ENCODE data around the gene CD180. TPM values are rescaled to one million over a fixed set of nuclear protein-coding genes. Genes with fewer than 3 reads are reported as not detected.

Gene CD180
- total and polyA plus RNA-seq, 2 donors (not counting 3 experiments of a cell fraction or from before 2014, with no cell fraction given), result not detected

GRCh38 chr5:67234671-67235176 is 38.1 kb upstream of the CD180 start:
- Histone ChIP-seq H3K27me3 (ENCODE audit: control insufficient read depth in 2 of 2, insufficient read depth in 2 of 2, low read length in 2 of 2) (no peaks in the 10 kb centered on the region), H3K9ac (replicated peaks; ENCODE audit: extremely low read depth, insufficient read depth, low read length) (peak overlapping the region; percentile 49), H3K4me2 (ENCODE audit: insufficient read depth, low read length) (peak overlapping the region; percentile 57), H3K4me1 (ENCODE audit: control insufficient read depth, extremely low read depth, insufficient read depth, low read length) (peaks cover 29% of the 10 kb centered on the region), H2AFZ (ENCODE audit: low read depth, low read length) (peak overlapping the region; percentile 73), H3K4me3 (replicated peaks in 1 of 3; ENCODE audit: insufficient read depth in 1 of 3, low read depth in 1 of 3, low read length in 3 of 3) (peak overlapping the region in 1 of 3 experiments; percentile 12), H3K9me1 (replicated peaks; ENCODE audit: control insufficient read depth, extremely low read depth, insufficient read depth, low read length) (no peaks in the 10 kb centered on the region), H3K79me2 (ENCODE audit: control insufficient read depth, insufficient read depth, low read length) (no peaks in the 10 kb centered on the region), H3K36me3 (ENCODE audit: control insufficient read depth in 2 of 2, extremely low read depth in 1 of 2, insufficient read depth in 2 of 2, low read length in 2 of 2) (no peaks in the 10 kb centered on the region), H3K27ac (ENCODE audit: insufficient read depth, low read depth, low read length) (peak overlapping the region; percentile 84), H3K9me3 (replicated peaks; ENCODE audit: control insufficient read depth, insufficient read depth, low read length) (no peaks in the 10 kb centered on the region), H4K20me1 (replicated peaks; ENCODE audit: control insufficient read depth, extremely low read depth, insufficient read depth, low read length) (no peaks in the 10 kb centered on the region)
- dilution Hi-C loops (cut with MboI; ENCODE audit: extremely low pct_ligation_motif_present, low sequenced_read_pairs), result no loop called here
- peak; percentile 97 for FAIRE-seq
- POLR2A ChIA-PET, result no interaction called here
- BruUV-seq (replicated peaks), result no TSS peak
- peak; percentile 44 for TF ChIP-seq JUN (IDR thresholded peaks at IDR 0.05; ENCODE audit: borderline replicate concordance, insufficient read depth, insufficient read length, low read depth)
- no peak for TF ChIP-seq GATA2 (IDR thresholded peaks at IDR 0.05; ENCODE audit: insufficient read depth, insufficient read length, low read depth, low read length)
- TF ChIP-seq CTCF (IDR thresholded peaks at IDR 0.05; ENCODE audit: extremely low read depth in 1 of 2, insufficient read depth in 1 of 2, low read depth in 1 of 2, low read length in 2 of 2), result no peak
- no peak for TF ChIP-seq POLR2A (IDR thresholded peaks at IDR 0.05; ENCODE audit: low read depth, low read length)
- TF ChIP-seq FOS (IDR thresholded peaks at IDR 0.05; ENCODE audit: borderline replicate concordance, insufficient read depth, low read length), result peak; percentile 75
- no peak for TF ChIP-seq EZH2 (IDR thresholded peaks at IDR 0.05; ENCODE audit: borderline replicate concordance, low read depth, low read length, severe bottlenecking)
- no peak for TF ChIP-seq MAX (IDR thresholded peaks at IDR 0.05; ENCODE audit: insufficient read depth, insufficient read length)
- TF ChIP-seq MYC (IDR thresholded peaks at IDR 0.05; ENCODE audit: low read depth, low read length), result no peak
- peak; percentile 69 for TF ChIP-seq POLR2AphosphoS5 (IDR thresholded peaks at IDR 0.05; ENCODE audit: insufficient read depth, low read depth, low read length)
- peak; percentile 95 for DNase-seq (ENCODE audit: low read depth, low spot score)
- intact Hi-C loops (cut with micrococcal nuclease), result no loop called here
- CTCF ChIA-PET, result interaction anchor here (1.1 to 2.5 kb wide), 2 partner anchors 12 to 13 kb away, joined by 3 to 8 read pairs; no protein-coding TSS in a partner anchor
